Neural progenitor cell (in vitro differentiated cells): ENCODE data around the gene TXNDC11. TPM values are rescaled to one million over a fixed set of nuclear protein-coding genes. Genes with fewer than 3 reads are reported as not detected.
A peak's percentile ranks its signal among the peaks of the same experiment; 100 is the strongest.

Experiments
- DNase-seq: peaks from one replicate; pipeline ENCODE4 v3.0.0-alpha.2; 2016; ENCODE audit warnings: low spot score
- H2AFZ ChIP-seq: fragments of 200-600 bp; sonication (generic); replicated peaks from 2 replicates; pipeline ENCODE4 v1.6.1; 2016; ENCODE audit warnings: antibody characterized with exemption
- H3F3A ChIP-seq: fragments of 200-600 bp; sonication (generic); 2 replicates; pipeline ENCODE4 v1.6.1; 2016; ENCODE audit warnings: antibody characterized with exemption, low read depth
- H3K27ac ChIP-seq: fragments of 200-600 bp; sonication (generic); 2 replicates; pipeline ENCODE4 v1.5.1; 2016; ENCODE audit warnings: mild to moderate bottlenecking
- H3K27me3 ChIP-seq: fragments of 200-600 bp; sonication (generic); 2 replicates; pipeline ENCODE4 v1.6.1; 2016; ENCODE audit warnings: mild to moderate bottlenecking, moderate library complexity
- H3K36me3 ChIP-seq: fragments of 200-600 bp; sonication (generic); 2 replicates; pipeline ENCODE4 v1.5.1; 2016
- H3K4me1 ChIP-seq: fragments of 200-600 bp; sonication (generic); 2 replicates; pipeline ENCODE4 v1.6.1; 2016; ENCODE audit warnings: mixed run types
- H3K4me2 ChIP-seq: fragments of 200-600 bp; sonication (generic); 2 replicates; pipeline ENCODE4 v1.6.1; 2016
- H3K4me3 ChIP-seq: fragments of 200-600 bp; sonication (generic); 2 replicates; pipeline ENCODE4 v1.5.1; 2016
- H3K79me2 ChIP-seq: fragments of 200-600 bp; sonication (generic); 2 replicates; pipeline ENCODE4 v1.6.1; 2016; ENCODE audit warnings: low read depth
- H3K9ac ChIP-seq: fragments of 200-600 bp; sonication (generic); 2 replicates; pipeline ENCODE4 v1.6.1; 2016
- H3K9me3 ChIP-seq: fragments of 200-600 bp; sonication (generic); 2 replicates; pipeline ENCODE4 v1.5.1; 2016; ENCODE audit warnings: low read depth
- H4K20me1 ChIP-seq: fragments of 200-600 bp; sonication (generic); 2 replicates; pipeline ENCODE4 v1.6.1; 2016; ENCODE audit warnings: low read depth
- H3K27ac Mint-ChIP-seq: 3 replicates; pipeline ENCODE4 v1.8.0; 2021; ENCODE audit warnings: mixed read lengths
- H3K27me3 Mint-ChIP-seq: 2 replicates; pipeline ENCODE4 v1.8.0; 2022; ENCODE audit warnings: low read depth, mild to moderate bottlenecking, inconsistent platforms, moderate library complexity, mixed read lengths; ENCODE audit not compliant: insufficient read depth
- H3K36me3 Mint-ChIP-seq: 3 replicates; pipeline ENCODE4 v1.8.0; 2021; ENCODE audit warnings: mixed read lengths
- H3K4me1 Mint-ChIP-seq: 3 replicates; pipeline ENCODE4 v1.8.0; 2021; ENCODE audit warnings: mixed read lengths
- H3K4me3 Mint-ChIP-seq: 3 replicates; pipeline ENCODE4 v1.8.0; 2021; ENCODE audit warnings: mild to moderate bottlenecking, moderate library complexity, mixed read lengths
- H3K9me3 Mint-ChIP-seq: 3 replicates; pipeline ENCODE4 v1.8.0; 2020; ENCODE audit warnings: mixed read lengths
- CTCF ChIP-seq: fragments of 200-600 bp; sonication (generic); IDR thresholded peaks from 2 replicates; pipeline ENCODE4 v1.5.1; 2017; ENCODE audit warnings: antibody characterized with exemption, mild to moderate bottlenecking
- EZH2 ChIP-seq: fragments of 200-600 bp; sonication (generic); IDR thresholded peaks from 2 replicates; pipeline ENCODE4 v1.6.1; 2017; ENCODE audit warnings: antibody characterized with exemption, mild to moderate bottlenecking, moderate library complexity
- EZH2phosphoT487 ChIP-seq: fragments of 200-600 bp; sonication (generic); IDR thresholded peaks from 2 replicates; pipeline ENCODE4 v1.6.1; 2017; ENCODE audit warnings: antibody characterized with exemption
- total RNA-seq: library from RNA; depleted of rRNA; stranded (reverse); fragments of >200 nt; gene quantifications from 2 replicates; pipeline ENCODE4 v1.2.3, GENCODE V29; 2015; ENCODE audit warnings: low replicate concordance

Gene TXNDC11
- total RNA-seq, 1 donor from 2014 or later = 7.4 TPM

- peak overlapping the region; percentile 69 for H3K9ac ChIP-seq
- H3K4me2 ChIP-seq = peak overlapping the region; percentile 85
- no peak overlapping the region for H3K27ac ChIP-seq
- Mint-ChIP-seq H3K27me3 (peaks cover 2% of the 10 kb centered on the region), H3K36me3 (peaks cover 7% of the 10 kb centered on the region), H3K27ac (peak overlapping the region; percentile 89), H3K4me3 (peak overlapping the region; percentile 97), H3K4me1 (peaks cover 23% of the 10 kb centered on the region), H3K9me3 (no peaks in the 10 kb centered on the region)
- H3K4me3 ChIP-seq = peak overlapping the region; percentile 88
- peak overlapping the region; percentile 91 for H2AFZ ChIP-seq
- peaks cover 6% of the 10 kb centered on the region for H3K4me1 ChIP-seq
- H3F3A ChIP-seq = peaks cover 12% of the 10 kb centered on the region
- TF ChIP-seq EZH2 (peak; percentile 33), CTCF (no peak)
- H3K36me3 ChIP-seq = no peaks in the 10 kb centered on the region
- H4K20me1 ChIP-seq = peaks cover 26% of the 10 kb centered on the region
- H3K9me3 ChIP-seq = no peaks in the 10 kb centered on the region
- no peaks in the 10 kb centered on the region for H3K27me3 ChIP-seq
- peaks cover 33% of the 10 kb centered on the region for H3K79me2 ChIP-seq
- no peak for DNase-seq
These were observed 543 bp downstream of the TXNDC11 start for GRCh38 chr16:11742093-11742535.

- H3F3A ChIP-seq = peaks cover 12% of the 10 kb centered on the region
- H3K4me3 ChIP-seq = no peak overlapping the region
- Mint-ChIP-seq H3K27me3 (peaks cover 2% of the 10 kb centered on the region), H3K27ac (no peak overlapping the region), H3K9me3 (no peaks in the 10 kb centered on the region), H3K4me3 (peak overlapping the region; percentile 97), H3K36me3 (peaks cover 7% of the 10 kb centered on the region), H3K4me1 (peaks cover 30% of the 10 kb centered on the region)
- no peak overlapping the region for H3K9ac ChIP-seq
- no peak for TF ChIP-seq EZH2phosphoT487
- TF ChIP-seq CTCF = no peak
- no peak for TF ChIP-seq EZH2
- H3K36me3 ChIP-seq = no peaks in the 10 kb centered on the region
- H3K9me3 ChIP-seq = no peaks in the 10 kb centered on the region
- H4K20me1 ChIP-seq = peaks cover 36% of the 10 kb centered on the region
- H3K4me1 ChIP-seq = peaks cover 6% of the 10 kb centered on the region
- no peak overlapping the region for H3K27ac ChIP-seq
- no peak overlapping the region for H2AFZ ChIP-seq
- no peaks in the 10 kb centered on the region for H3K27me3 ChIP-seq
- H3K79me2 ChIP-seq = peaks cover 36% of the 10 kb centered on the region
- peak overlapping the region; percentile 5 for H3K4me2 ChIP-seq
- DNase-seq = no peak
These were observed 2.1 kb downstream of the TXNDC11 start for GRCh38 chr16:11740567-11740966.

- DNase-seq = no peak
- Histone ChIP-seq H3K4me2 (no peak overlapping the region), H3K79me2 (peaks cover 36% of the 10 kb centered on the region), H3K4me3 (no peak overlapping the region), H4K20me1 (peaks cover 41% of the 10 kb centered on the region), H3K9ac (no peak overlapping the region), H3K9me3 (no peaks in the 10 kb centered on the region), H3K27ac (no peak overlapping the region), H3F3A (peaks cover 5% of the 10 kb centered on the region), H3K27me3 (no peaks in the 10 kb centered on the region), H3K36me3 (no peaks in the 10 kb centered on the region), H2AFZ (no peak overlapping the region), H3K4me1 (peaks cover 6% of the 10 kb centered on the region)
- H3K4me3 Mint-ChIP-seq = no peak overlapping the region
- H3K27ac Mint-ChIP-seq = no peak overlapping the region
- peaks cover 11% of the 10 kb centered on the region for H3K36me3 Mint-ChIP-seq
- no peaks in the 10 kb centered on the region for H3K27me3 Mint-ChIP-seq
- H3K4me1 Mint-ChIP-seq = peaks cover 30% of the 10 kb centered on the region
- H3K9me3 Mint-ChIP-seq = no peaks in the 10 kb centered on the region
- TF ChIP-seq CTCF = no peak
- no peak for TF ChIP-seq EZH2phosphoT487
- TF ChIP-seq EZH2 = no peak
These were observed 3.7 kb downstream of the TXNDC11 start for GRCh38 chr16:11738742-11739544.
